ENCODE measurements around the gene ITGA3.

Gene ITGA3

DNA sequence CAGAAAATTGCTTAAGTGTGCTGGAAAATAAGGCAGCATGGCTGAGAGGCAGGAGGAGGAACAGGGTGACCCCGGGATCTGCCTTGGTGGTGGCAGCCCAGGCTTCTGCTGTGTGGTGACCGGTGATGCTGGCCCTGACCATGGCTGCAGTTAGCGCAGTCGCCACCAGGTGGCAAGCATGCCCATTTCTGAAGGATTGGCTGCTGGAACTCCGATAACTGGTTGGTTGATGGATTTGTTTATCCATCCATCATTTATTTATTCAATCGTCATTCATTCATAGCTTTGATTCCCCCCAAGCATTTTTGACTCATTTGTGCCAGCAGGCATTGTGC lies 29.1 kb upstream of the ITGA3 start:
- Histone ChIP-seq H3K27me3 (ENCODE audit: insufficient read depth, low read length) (peaks cover 5% of the 10 kb centered on the region), H3K36me3 (ENCODE audit: insufficient read depth, low read length) (no peaks in the 10 kb centered on the region), H3K4me3 (ENCODE audit: low read length) (no peak overlapping the region), H3K9me3 (ENCODE audit: low read length) (no peaks in the 10 kb centered on the region), H2AFZ (ENCODE audit: low read depth, low read length) (no peak overlapping the region), H3K4me1 (ENCODE audit: insufficient read depth, low read length) (peaks cover 9% of the 10 kb centered on the region)

DNA sequence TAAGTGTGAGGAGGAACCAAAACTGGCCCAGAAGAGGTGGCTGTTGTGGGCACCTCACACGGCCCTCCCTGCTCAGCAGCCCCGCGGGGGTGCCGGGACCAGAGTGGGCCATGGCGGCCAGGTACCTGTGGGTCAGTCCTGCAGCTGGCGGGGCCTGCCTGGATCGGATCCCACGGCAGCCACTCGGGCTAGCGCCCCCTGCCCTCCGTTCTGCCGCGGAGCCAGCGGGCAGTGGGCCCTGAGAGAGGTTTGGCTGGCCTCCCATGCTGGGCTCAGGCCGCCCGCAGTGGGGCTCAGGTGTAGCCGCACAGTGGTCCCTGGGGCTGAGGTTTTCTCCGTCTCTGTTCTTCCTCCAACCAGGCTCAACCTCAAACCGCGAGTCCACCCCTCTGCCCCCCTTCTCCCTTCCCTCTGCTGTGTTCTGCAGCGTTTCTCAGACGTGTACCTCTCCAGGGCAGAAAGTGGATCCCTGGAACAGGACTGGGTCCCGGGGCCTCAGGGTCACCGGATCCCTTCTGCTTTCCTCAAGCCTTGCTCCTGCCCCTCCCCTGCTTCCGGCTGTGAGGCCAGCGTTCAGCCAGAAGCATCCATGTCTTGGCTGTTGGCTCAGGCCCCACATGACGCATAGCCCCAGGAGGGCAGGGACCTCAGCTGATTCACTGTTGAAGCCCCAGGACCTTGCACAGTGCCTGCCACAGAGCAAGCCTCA lies 28.6 kb upstream of the ITGA3 start:
- Histone ChIP-seq H3K4me3 (ENCODE audit: low read length) (no peak overlapping the region), H3K9me3 (ENCODE audit: low read length) (no peaks in the 10 kb centered on the region), H3K27me3 (ENCODE audit: insufficient read depth, low read length) (peaks cover 5% of the 10 kb centered on the region), H2AFZ (ENCODE audit: low read depth, low read length) (no peak overlapping the region), H3K36me3 (ENCODE audit: insufficient read depth, low read length) (no peaks in the 10 kb centered on the region), H3K4me1 (ENCODE audit: insufficient read depth, low read length) (peaks cover 8% of the 10 kb centered on the region)

GRCh38 chr17:50027881-50028735 lies 27.8 kb upstream of the ITGA3 start:
- Histone ChIP-seq H3K36me3 (ENCODE audit: insufficient read depth, low read length) (no peaks in the 10 kb centered on the region), H3K27me3 (ENCODE audit: insufficient read depth, low read length) (peaks cover 5% of the 10 kb centered on the region), H2AFZ (ENCODE audit: low read depth, low read length) (no peak overlapping the region), H3K9me3 (ENCODE audit: low read length) (no peaks in the 10 kb centered on the region), H3K4me1 (ENCODE audit: insufficient read depth, low read length) (peaks cover 5% of the 10 kb centered on the region), H3K4me3 (ENCODE audit: low read length) (no peak overlapping the region)

- H2AFZ ChIP-seq (ENCODE audit: low read depth, low read length): no peak overlapping the region
- no peaks in the 10 kb centered on the region for H3K9me3 ChIP-seq (ENCODE audit: low read length)
- no peak overlapping the region for H3K4me3 ChIP-seq (ENCODE audit: low read length)
- H3K27me3 ChIP-seq (ENCODE audit: insufficient read depth, low read length): peaks cover 5% of the 10 kb centered on the region
- H3K36me3 ChIP-seq (ENCODE audit: insufficient read depth, low read length): no peaks in the 10 kb centered on the region
- H3K4me1 ChIP-seq (ENCODE audit: insufficient read depth, low read length): peaks cover 5% of the 10 kb centered on the region
Observed at GRCh38 chr17:50028736-50029120, 27.2 kb upstream of the ITGA3 start.

GRCh38 chr17:50029185-50029584 lies 26.7 kb upstream of the ITGA3 start:
- Histone ChIP-seq H3K27me3 (ENCODE audit: insufficient read depth, low read length) (peaks cover 5% of the 10 kb centered on the region), H3K9me3 (ENCODE audit: low read length) (no peaks in the 10 kb centered on the region), H3K4me1 (ENCODE audit: insufficient read depth, low read length) (peaks cover 5% of the 10 kb centered on the region), H2AFZ (ENCODE audit: low read depth, low read length) (no peak overlapping the region), H3K36me3 (ENCODE audit: insufficient read depth, low read length) (no peaks in the 10 kb centered on the region), H3K4me3 (ENCODE audit: low read length) (no peak overlapping the region)

DNA sequence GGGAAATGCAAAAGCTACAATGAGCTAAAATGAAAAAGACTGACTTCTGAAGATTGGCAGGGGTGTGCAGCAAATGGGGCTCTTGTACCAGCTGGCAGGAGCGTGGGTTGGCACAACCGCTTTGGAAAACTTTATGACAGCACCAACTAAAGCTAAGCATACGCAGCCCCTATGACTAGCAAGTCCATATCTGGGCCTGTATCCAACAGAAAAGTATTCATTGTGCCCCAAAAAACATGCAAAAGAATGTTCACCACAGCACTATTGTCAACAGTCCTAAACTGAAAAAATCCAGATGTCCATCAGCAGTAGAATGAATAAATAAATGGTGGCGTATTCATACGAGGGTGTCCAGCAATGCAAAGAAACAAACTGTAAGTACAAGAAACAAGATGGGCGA lies 22.6 kb upstream of the ITGA3 start:
- Histone ChIP-seq H3K4me3 (ENCODE audit: low read length) (no peak overlapping the region), H3K9me3 (ENCODE audit: low read length) (no peaks in the 10 kb centered on the region), H2AFZ (ENCODE audit: low read depth, low read length) (no peak overlapping the region), H3K27me3 (ENCODE audit: insufficient read depth, low read length) (peaks cover 20% of the 10 kb centered on the region), H3K4me1 (ENCODE audit: insufficient read depth, low read length) (no peaks in the 10 kb centered on the region), H3K36me3 (ENCODE audit: insufficient read depth, low read length) (no peaks in the 10 kb centered on the region)

DNA sequence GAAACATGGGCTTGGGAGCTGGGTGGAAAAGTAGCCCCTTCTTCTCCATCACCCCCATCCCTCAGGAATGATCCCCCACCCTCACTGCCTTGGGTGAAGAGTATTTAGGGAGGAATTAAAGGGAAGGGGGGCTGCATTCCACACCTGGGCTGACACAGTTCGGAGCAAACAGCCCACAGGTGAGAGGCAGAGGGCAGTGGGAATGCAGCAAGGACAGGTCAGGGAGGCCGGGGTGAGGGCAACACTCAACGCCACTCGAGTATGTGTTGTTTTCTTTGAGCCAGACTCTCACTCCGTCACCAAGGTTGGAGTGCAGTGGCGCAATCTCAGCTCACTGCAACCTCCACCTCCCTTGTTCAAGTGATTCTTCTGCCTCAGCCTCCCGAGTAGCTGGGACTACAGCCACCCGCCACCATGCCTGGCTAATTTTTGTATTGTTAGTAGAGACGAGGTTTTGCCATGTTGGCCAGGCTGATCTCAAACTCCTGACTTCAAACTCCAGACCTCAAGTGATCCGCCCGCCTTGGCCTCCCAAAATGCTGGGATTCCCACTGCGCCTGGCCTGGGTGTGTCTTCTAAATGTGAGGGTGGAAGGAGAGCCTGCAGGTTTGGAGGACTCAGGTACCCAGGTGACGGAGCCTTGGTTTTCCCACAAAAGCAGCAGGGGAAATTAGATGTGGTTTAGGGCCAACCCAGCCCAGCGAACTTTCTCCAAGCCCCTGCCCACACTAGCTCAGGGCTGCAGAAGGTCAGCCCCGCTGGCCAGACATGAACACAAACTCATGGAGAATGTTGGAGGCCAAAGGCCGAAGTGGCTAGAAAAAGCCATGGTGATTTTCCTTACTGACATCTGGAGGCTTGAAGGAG lies 21.2 kb upstream of the ITGA3 start:
- H3K36me3 ChIP-seq (ENCODE audit: insufficient read depth, low read length): no peaks in the 10 kb centered on the region
- H3K27me3 ChIP-seq (ENCODE audit: insufficient read depth, low read length): peaks cover 20% of the 10 kb centered on the region
- H2AFZ ChIP-seq (ENCODE audit: low read depth, low read length): no peak overlapping the region
- no peak overlapping the region for H3K4me3 ChIP-seq (ENCODE audit: low read length)
- no peaks in the 10 kb centered on the region for H3K9me3 ChIP-seq (ENCODE audit: low read length)
- H3K4me1 ChIP-seq (ENCODE audit: insufficient read depth, low read length): no peaks in the 10 kb centered on the region

- Histone ChIP-seq H3K4me1 (ENCODE audit: insufficient read depth, low read length) (no peaks in the 10 kb centered on the region), H2AFZ (ENCODE audit: low read depth, low read length) (no peak overlapping the region), H3K27me3 (ENCODE audit: insufficient read depth, low read length) (peaks cover 20% of the 10 kb centered on the region), H3K4me3 (ENCODE audit: low read length) (no peak overlapping the region), H3K9me3 (ENCODE audit: low read length) (no peaks in the 10 kb centered on the region), H3K36me3 (ENCODE audit: insufficient read depth, low read length) (no peaks in the 10 kb centered on the region)
Observed at GRCh38 chr17:50035421-50035879, 20.5 kb upstream of the ITGA3 start.

- Histone ChIP-seq H3K36me3 (ENCODE audit: insufficient read depth, low read length) (no peaks in the 10 kb centered on the region), H2AFZ (ENCODE audit: low read depth, low read length) (no peak overlapping the region), H3K4me1 (ENCODE audit: insufficient read depth, low read length) (no peaks in the 10 kb centered on the region), H3K9me3 (ENCODE audit: low read length) (no peaks in the 10 kb centered on the region), H3K4me3 (ENCODE audit: low read length) (no peak overlapping the region), H3K27me3 (ENCODE audit: insufficient read depth, low read length) (peaks cover 20% of the 10 kb centered on the region)
Observed at GRCh38 chr17:50035945-50036344, 20.0 kb upstream of the ITGA3 start.

DNA sequence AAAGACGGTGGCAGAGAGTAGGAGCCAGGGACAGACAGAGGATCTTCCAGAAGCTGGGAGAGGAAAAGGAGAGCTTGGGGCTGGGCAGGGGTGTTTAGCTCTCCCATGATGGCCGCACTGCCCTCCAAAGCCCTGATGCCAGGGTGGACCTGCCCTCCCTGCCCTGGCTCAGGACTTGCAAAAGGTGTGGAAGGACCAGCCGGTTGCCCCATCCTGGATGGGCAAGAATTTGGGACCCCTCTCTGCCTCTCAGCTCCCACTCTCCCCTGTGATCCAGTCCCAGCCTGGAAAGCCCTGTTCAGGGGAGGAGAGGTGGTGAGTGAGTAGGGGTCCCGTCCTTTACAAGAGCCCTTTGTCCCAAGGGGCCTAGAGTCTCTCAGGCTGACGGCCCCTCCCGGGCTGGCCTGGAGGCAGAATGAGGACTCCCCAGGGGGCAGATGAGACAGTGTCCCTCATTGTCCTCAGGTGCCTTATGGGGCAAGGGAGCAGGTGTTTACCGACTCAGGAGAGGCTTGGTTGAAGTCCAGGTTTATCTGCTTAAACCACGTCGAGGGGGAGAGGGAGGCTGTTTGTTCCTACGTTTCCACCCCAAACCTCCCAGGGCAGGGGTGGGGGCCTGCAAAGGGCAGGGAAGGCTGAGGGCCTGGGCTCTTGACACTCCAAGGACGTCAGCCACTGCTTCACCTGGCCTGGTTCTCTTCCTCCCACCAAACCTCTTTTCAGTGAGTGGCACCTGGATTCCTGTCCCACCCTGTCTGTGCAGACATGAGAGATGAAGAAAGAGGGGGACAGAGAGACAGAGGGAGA lies 19.3 kb upstream of the ITGA3 start:
- Histone ChIP-seq H3K4me1 (ENCODE audit: insufficient read depth, low read length) (no peaks in the 10 kb centered on the region), H3K9me3 (ENCODE audit: low read length) (no peaks in the 10 kb centered on the region), H3K36me3 (ENCODE audit: insufficient read depth, low read length) (no peaks in the 10 kb centered on the region), H3K27me3 (ENCODE audit: insufficient read depth, low read length) (peaks cover 20% of the 10 kb centered on the region), H3K4me3 (ENCODE audit: low read length) (no peak overlapping the region), H2AFZ (ENCODE audit: low read depth, low read length) (no peak overlapping the region)

DNA sequence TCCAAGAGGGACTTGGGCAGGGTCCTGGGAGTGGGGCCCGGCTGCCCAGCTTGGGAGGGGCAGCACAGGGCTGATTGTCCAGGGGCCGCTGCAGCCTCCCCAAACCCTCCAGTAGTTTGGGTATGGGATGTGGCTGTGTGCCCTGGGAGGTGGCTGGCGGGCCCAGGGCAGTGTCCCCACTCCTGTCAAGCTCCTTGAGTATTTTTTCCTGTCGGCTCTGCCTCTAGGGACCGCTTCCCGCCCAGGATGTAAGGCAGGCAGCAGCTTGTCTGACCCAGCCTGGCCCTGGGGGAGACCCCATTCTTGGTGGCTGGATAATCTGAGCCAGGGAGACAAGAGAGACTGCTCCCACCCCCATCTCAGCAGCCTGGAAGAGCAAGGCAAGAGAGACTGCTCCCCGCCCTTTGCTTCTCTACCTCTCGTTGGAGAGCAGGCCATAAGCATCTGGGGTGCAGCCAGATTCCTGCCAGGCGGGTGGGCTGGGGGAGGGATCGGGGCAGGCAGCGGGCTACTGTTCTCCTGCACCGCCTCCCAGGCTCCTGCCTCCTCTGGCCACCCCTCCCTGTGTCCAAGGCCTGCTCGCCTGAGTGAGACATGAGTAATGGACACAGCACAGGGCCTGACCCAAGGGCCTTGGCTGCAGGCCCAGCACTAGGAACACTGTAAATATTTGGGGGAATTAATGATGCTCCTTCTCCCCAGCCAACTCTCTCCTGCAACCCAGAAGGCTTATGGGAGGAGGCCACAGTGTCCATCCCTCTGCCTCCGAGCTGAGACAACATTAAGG lies 18.4 kb upstream of the ITGA3 start:
- H3K4me3 ChIP-seq (ENCODE audit: low read length): no peak overlapping the region
- no peaks in the 10 kb centered on the region for H3K9me3 ChIP-seq (ENCODE audit: low read length)
- H3K36me3 ChIP-seq (ENCODE audit: insufficient read depth, low read length): no peaks in the 10 kb centered on the region
- peaks cover 20% of the 10 kb centered on the region for H3K27me3 ChIP-seq (ENCODE audit: insufficient read depth, low read length)
- H2AFZ ChIP-seq (ENCODE audit: low read depth, low read length): no peak overlapping the region
- H3K4me1 ChIP-seq (ENCODE audit: insufficient read depth, low read length): no peaks in the 10 kb centered on the region

DNA sequence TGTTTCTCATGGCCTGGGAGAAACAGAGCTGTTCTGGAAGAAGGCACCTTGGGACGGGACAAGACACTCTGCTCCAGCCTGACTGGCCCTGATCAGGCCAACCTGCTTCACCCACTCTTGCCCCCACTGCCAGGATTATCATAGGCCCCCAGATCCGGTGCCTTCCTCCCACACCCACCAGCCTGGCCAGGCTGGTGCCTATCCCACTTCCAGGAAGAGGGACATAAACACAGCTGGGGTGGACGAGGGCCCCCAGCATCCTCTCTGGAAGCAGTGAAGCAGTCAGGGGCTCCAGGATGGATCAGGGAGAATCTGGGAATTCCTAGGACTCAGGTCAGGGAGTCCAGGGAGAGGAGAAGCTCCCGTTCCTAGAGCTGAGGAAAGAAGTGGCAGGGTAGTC lies 16.9 kb upstream of the ITGA3 start:
- H3K4me3 ChIP-seq (ENCODE audit: low read length): no peak overlapping the region

More for the DNA sequence above, 16.9 kb upstream of the ITGA3 start:
- Histone ChIP-seq H3K4me1 (ENCODE audit: insufficient read depth, low read length) (no peaks in the 10 kb centered on the region), H3K9me3 (ENCODE audit: low read length) (no peaks in the 10 kb centered on the region), H3K36me3 (ENCODE audit: insufficient read depth, low read length) (no peaks in the 10 kb centered on the region), H2AFZ (ENCODE audit: low read depth, low read length) (no peak overlapping the region), H3K27me3 (ENCODE audit: insufficient read depth, low read length) (peaks cover 20% of the 10 kb centered on the region)

All from neuron (in vitro differentiated cells).